T-cell (primary cell): ENCODE measurements around the gene APPL2. TPM values are rescaled to one million over a fixed set of nuclear protein-coding genes. Genes with fewer than 3 reads are reported as not detected.
A peak's percentile ranks its signal among the peaks of the same experiment; 100 is the strongest.
"Not testable (repeated sequence)": the region's sequence is repeated elsewhere in the genome, so short reads cannot be mapped to it uniquely, and the experiment has no call there.

ENCODE experiments used
- ATAC-seq, 4 experiments: fragments of 200-7000 bp in 3 of 4; fragments of 150-1000 bp in 1 of 4; cut with Tn5 transposase; replicated peaks in 1 of 4; 1 replicate in 3 of 4; 2 replicates in 1 of 4; pipeline ENCODE4 v1.10.0; 2021; ENCODE audit warnings: moderate library complexity in 3 of 4, mild to moderate bottlenecking in 2 of 4, moderate number of reproducible peaks in 1 of 4
- CTCF ChIA-PET, 2 donors: fragments of 300-600 bp; sonication (Branson Sonifier 250); formaldehyde crosslinking; loops; one replicate each; lab custom pipeline; 2022; ENCODE audit warnings: antibody characterized with exemption in 2 of 2; lab: Charles Lee
- POLR2A ChIA-PET, 2 donors: fragments of 300-600 bp; sonication (Branson Sonifier 250); formaldehyde crosslinking; loops; one replicate each; lab custom pipeline; 2022; ENCODE audit warnings: antibody characterized with exemption in 2 of 2; lab: Charles Lee
- DNase-seq, 35 experiments: peaks; one replicate each; pipeline versions ENCODE4 v3.0.0 to v3.0.0-alpha.2; 2013 to 2023
- H3K27ac ChIP-seq: one replicate; pipeline ENCODE4 v1.5.1; 2013; ENCODE audit warnings: low read length
- H3K27me3 ChIP-seq, 2 experiments: replicated peaks in 1 of 2; 1 replicate in 1 of 2; 2 replicates in 1 of 2; pipeline versions ENCODE4 v1.6.1 to v1.7.0; 2013; ENCODE audit warnings: low read length in 1 of 2, mixed read lengths in 1 of 2; ENCODE audit not compliant: control insufficient read depth in 2 of 2, insufficient read depth in 2 of 2; ENCODE audit errors: extremely low read depth in 1 of 2
- H3K36me3 ChIP-seq, 2 donors: 1 replicate in 1 of 2; 2 replicates in 1 of 2; pipeline versions ENCODE4 v1.6.1 to v1.7.0; 2013; ENCODE audit warnings: low read length in 1 of 2; ENCODE audit not compliant: control insufficient read depth in 2 of 2, insufficient read depth in 1 of 2; ENCODE audit errors: extremely low read depth in 1 of 2
- H3K4me1 ChIP-seq, 2 experiments: 1 replicate in 1 of 2; 2 replicates in 1 of 2; pipeline versions ENCODE4 v1.6.1 to v1.7.0; 2013; ENCODE audit warnings: low read length in 2 of 2, mixed read lengths in 1 of 2; ENCODE audit not compliant: insufficient read depth in 2 of 2, control insufficient read depth in 1 of 2; ENCODE audit errors: extremely low read depth in 1 of 2
- H3K4me3 ChIP-seq, 2 donors: 1 replicate in 1 of 2; 2 replicates in 1 of 2; pipeline versions ENCODE4 v1.5.1 to v1.7.0; 2013; ENCODE audit warnings: mild to moderate bottlenecking in 2 of 2, low read length in 1 of 2, moderate library complexity in 1 of 2; ENCODE audit not compliant: control insufficient read depth in 1 of 2; ENCODE audit errors: extremely low read depth in 1 of 2
- H3K9me3 ChIP-seq: 2 replicates; pipeline ENCODE4 v1.7.0; 2013
- H3K27ac Mint-ChIP-seq, 2 donors: one replicate each; pipeline ENCODE4 v1.8.0; 2020 to 2021; ENCODE audit warnings: mild to moderate bottlenecking in 2 of 2, mixed read lengths in 2 of 2
- H3K27me3 Mint-ChIP-seq, 2 donors: one replicate each; pipeline ENCODE4 v1.8.0; 2021 to 2022; ENCODE audit warnings: mixed read lengths in 2 of 2
- H3K36me3 Mint-ChIP-seq: one replicate; pipeline ENCODE4 v1.8.0; 2021; ENCODE audit warnings: mixed read lengths
- H3K4me1 Mint-ChIP-seq, 3 donors: one replicate each; pipeline ENCODE4 v1.8.0; 2020 to 2022; ENCODE audit warnings: mixed read lengths in 3 of 3, mild to moderate bottlenecking in 1 of 3
- H3K4me3 Mint-ChIP-seq, 3 donors: one replicate each; pipeline ENCODE4 v1.8.0; 2020 to 2022; ENCODE audit warnings: mild to moderate bottlenecking in 3 of 3, mixed read lengths in 3 of 3, moderate library complexity in 3 of 3
- H3K9me3 Mint-ChIP-seq, 3 donors: one replicate each; pipeline ENCODE4 v1.8.0; 2020 to 2022; ENCODE audit warnings: mixed read lengths in 3 of 3
- WGBS: methylation state at CpG from one replicate; pipeline ENCODE4 v1.1.5; 2013; ENCODE audit warnings: missing lambda C conversion rate; ENCODE audit not compliant: insufficient coverage; 5-methylcytosine and 5-hydroxymethylcytosine counted together
- total RNA-seq, 35 experiments: library from RNA in 6 of 35; stranded (reverse) in 6 of 35; fragments of 120-200 nt in 1 of 35; gene quantifications; one replicate each; pipeline versions ENCODE4 v1.2.1 to v1.2.4 and lab custom pipeline; 2013 to 2026

Gene APPL2
- total RNA-seq, 5 donors from 2014 or later (not counting 1 experiment from before 2014, with no cell fraction given): 41.1 to 59.6 (median 53.1) TPM

DNA sequence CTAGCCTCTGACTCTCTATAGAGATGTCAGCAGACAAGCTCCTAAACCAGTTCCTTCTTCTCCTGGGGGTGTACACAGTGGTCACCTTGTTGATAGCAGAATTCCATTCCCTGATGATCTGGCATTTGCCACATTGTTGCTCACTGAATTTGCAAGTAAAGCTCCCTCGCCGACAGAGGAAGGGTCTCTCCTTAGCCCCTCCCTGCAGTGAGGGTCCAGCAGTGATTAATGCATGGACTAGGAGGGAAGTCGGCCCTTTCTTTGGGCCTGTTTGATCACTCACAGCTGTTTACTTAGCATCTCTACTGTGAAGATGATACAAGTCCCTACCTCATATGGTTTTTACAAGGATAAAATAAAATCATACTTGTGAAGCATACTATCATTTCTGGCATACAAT lies 23.3 kb upstream of the APPL2 start:
- ATAC-seq (no peak), DNase-seq (no peak)
- POLR2A ChIA-PET: no interaction called here
- Mint-ChIP-seq H3K4me1 (peaks cover 3 to 7% (median 4%) of the 10 kb centered on the region in 3 donors), H3K4me3 (no peak overlapping the region), H3K27ac (no peak overlapping the region), H3K27me3 (peaks cover 15 to 16% of the 10 kb centered on the region in 2 donors), H3K36me3 (no peaks in the 10 kb centered on the region), H3K9me3 (no peaks in the 10 kb centered on the region)
- no peak overlapping the region for H3K4me3 ChIP-seq
- no peaks in the 10 kb centered on the region for H3K36me3 ChIP-seq
- no peaks in the 10 kb centered on the region for H3K27me3 ChIP-seq
- H3K27ac ChIP-seq: no peak overlapping the region
- no CpG with 5 or more reads among the region's 3 CpGs for WGBS
- peaks cover 0 to 5% of the 10 kb centered on the region in 2 experiments for H3K4me1 ChIP-seq
- no peaks in the 10 kb centered on the region for H3K9me3 ChIP-seq
- CTCF ChIA-PET: no interaction called here

DNA sequence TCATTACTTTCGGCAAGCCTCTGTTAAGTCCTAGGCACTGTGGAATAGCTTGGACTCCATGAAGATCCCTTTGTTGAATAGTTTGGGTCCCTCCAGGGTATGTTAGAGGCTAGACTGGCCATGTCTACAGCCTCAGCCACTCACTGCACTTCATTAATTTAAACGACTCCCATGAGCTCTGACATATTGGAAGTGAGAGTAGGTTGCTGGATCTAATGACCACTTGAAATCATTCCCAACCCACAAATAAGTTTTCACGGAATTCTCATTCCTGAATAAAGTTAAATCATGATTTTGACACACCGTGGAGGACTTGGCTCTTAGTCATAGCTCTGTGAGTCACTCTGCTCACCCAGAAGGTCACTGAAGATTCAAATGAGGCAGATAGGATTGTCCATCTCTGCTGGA lies 21.4 kb upstream of the APPL2 start:
- no peak for ATAC-seq
- DNase-seq: no peak
- Histone ChIP-seq H3K9me3 (no peaks in the 10 kb centered on the region), H3K36me3 (no peaks in the 10 kb centered on the region), H3K4me1 (peaks cover 0 to 5% of the 10 kb centered on the region in 2 experiments), H3K4me3 (no peak overlapping the region), H3K27ac (no peak overlapping the region), H3K27me3 (no peaks in the 10 kb centered on the region)
- WGBS: 100% methylated on average over 1 of the region's 4 CpGs
- Mint-ChIP-seq H3K27ac (no peak overlapping the region), H3K27me3 (peaks cover 4 to 5% of the 10 kb centered on the region in 2 donors), H3K4me1 (peaks cover 3 to 7% (median 4%) of the 10 kb centered on the region in 3 donors), H3K4me3 (no peak overlapping the region), H3K9me3 (no peaks in the 10 kb centered on the region), H3K36me3 (no peaks in the 10 kb centered on the region)
- CTCF ChIA-PET: no interaction called here
- POLR2A ChIA-PET: no interaction called here

DNA sequence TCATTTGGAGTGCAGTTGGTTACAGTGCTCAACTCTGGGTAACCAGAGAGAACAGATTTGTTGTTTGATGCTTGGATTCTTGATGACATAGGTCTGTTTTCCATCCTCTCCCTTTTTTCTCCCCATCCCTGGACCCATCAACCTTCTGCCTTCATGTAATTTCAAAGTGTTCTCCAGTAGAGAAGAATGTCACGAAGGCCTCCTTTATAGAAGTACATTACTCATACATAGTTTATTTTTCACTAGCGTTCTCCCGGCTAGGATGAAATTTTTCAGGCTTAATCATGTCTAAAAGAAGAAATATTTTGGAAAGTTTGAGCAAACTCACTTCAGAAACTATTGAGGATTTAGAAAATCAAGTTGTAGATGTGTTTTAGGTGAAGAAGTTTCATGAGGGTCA lies 20.9 kb upstream of the APPL2 start:
- Histone ChIP-seq H3K36me3 (no peaks in the 10 kb centered on the region), H3K27me3 (no peaks in the 10 kb centered on the region), H3K27ac (no peak overlapping the region), H3K9me3 (no peaks in the 10 kb centered on the region), H3K4me3 (no peak overlapping the region), H3K4me1 (peaks cover 0 to 5% of the 10 kb centered on the region in 2 experiments)
- ChIA-PET CTCF (no interaction called here), POLR2A (no interaction called here)
- WGBS: no CpG with 5 or more reads among the region's 3 CpGs
- H3K27me3 Mint-ChIP-seq: peaks cover 0 to 5% of the 10 kb centered on the region in 2 donors
- no peaks in the 10 kb centered on the region for H3K9me3 Mint-ChIP-seq
- no peaks in the 10 kb centered on the region for H3K36me3 Mint-ChIP-seq
- H3K27ac Mint-ChIP-seq: no peak overlapping the region
- DNase-seq (no peak), ATAC-seq (no peak)
- H3K4me1 Mint-ChIP-seq: peaks cover 3 to 7% (median 4%) of the 10 kb centered on the region in 3 donors
- H3K4me3 Mint-ChIP-seq: no peak overlapping the region

DNA sequence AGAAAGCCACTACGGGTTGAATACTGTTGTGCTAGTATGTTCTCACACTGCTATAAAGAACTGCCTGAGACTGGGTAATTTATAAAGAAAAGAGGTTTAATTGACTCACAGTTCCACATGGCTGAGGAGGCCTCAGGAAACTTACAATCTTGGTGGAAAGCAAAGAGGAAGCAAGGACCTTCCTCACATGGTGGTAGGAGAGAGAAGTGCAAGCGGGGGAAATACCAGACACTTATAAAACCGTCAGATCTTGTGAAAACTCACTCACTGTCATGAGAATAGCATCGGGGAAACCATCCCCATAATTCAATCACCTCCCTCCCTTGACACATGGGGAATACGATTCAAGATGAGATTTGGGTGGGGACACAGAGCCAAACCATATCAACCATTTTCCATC lies 20.5 kb upstream of the APPL2 start:
- H3K4me1 Mint-ChIP-seq, DNase-seq, CTCF ChIA-PET, ATAC-seq, H3K9me3 Mint-ChIP-seq, H3K4me1 ChIP-seq, POLR2A ChIA-PET, H3K4me3 ChIP-seq, H3K27me3 Mint-ChIP-seq, H3K27ac Mint-ChIP-seq, H3K36me3 ChIP-seq, H3K27ac ChIP-seq, H3K9me3 ChIP-seq, H3K4me3 Mint-ChIP-seq, H3K27me3 ChIP-seq, H3K36me3 Mint-ChIP-seq: not testable (repeated sequence)
- 100% methylated on average over 1 of the region's 5 CpGs for WGBS

DNA sequence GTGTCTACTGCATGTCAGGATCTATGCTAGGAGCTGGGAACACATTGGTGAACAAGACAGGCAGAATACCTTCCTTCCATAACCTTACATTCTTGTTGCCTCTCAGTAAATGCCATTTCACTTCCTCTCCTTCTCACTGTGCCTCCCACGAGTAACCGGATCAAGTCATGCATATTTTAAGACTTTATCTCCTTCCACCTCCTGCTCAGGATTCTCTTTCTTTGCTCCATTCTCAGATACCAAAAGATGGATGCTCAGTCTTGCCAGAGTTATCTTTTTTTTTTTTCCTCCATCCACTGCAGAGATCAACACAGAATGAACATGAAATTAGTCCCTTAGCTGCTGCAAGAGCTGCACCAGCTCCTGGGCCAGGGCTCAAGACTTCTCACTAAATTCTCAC lies 20.0 kb upstream of the APPL2 start:
- Mint-ChIP-seq H3K27me3 (peaks cover 0 to 5% of the 10 kb centered on the region in 2 donors), H3K27ac (peak overlapping the region in 1 of 2 donors; percentile 1), H3K36me3 (no peaks in the 10 kb centered on the region), H3K9me3 (no peaks in the 10 kb centered on the region), H3K4me1 (peaks cover 3 to 7% (median 4%) of the 10 kb centered on the region in 3 donors), H3K4me3 (no peak overlapping the region)
- no peak for DNase-seq
- Histone ChIP-seq H3K4me1 (peaks cover 0 to 5% of the 10 kb centered on the region in 2 experiments), H3K27me3 (no peaks in the 10 kb centered on the region), H3K4me3 (no peak overlapping the region), H3K36me3 (no peaks in the 10 kb centered on the region), H3K27ac (no peak overlapping the region), H3K9me3 (no peaks in the 10 kb centered on the region)
- ChIA-PET CTCF (no interaction called here), POLR2A (no interaction called here)
- 67% methylated on average over 2 of the region's 2 CpGs for WGBS
- no peak for ATAC-seq

DNA sequence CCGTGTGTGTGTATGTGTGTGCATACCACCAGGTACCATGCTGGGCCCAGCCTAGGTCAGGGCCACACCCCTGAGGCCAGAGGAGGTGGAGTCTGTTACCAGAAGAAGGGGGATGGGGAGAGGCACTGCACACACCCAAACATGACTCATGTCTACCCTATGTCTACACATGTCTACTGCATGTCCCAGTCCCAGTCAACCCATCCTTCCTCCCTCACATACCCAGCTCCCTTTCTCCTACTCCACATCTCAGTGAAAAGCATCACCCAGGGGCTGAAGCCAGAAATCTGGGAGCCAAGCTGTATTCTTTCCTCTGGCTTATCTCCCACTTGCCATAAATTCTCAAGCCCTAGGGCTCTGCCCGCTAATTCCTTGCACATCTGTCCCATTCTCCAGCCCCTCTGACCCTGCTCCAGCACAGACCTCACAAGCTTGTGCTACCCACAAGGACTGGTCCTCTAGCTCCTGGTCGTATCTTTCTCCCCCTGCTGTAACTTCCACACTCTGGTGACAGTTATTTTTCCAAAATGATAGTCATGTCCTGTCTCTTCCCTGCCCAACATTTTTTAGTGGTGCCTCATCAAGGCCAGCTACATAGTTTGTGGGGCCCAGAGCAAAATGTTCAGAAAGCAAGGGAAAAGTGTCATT lies 18.0 kb upstream of the APPL2 start:
- Histone ChIP-seq H3K9me3 (no peaks in the 10 kb centered on the region), H3K27ac (no peak overlapping the region), H3K4me1 (peaks cover 0 to 5% of the 10 kb centered on the region in 2 experiments), H3K36me3 (no peaks in the 10 kb centered on the region), H3K27me3 (no peaks in the 10 kb centered on the region), H3K4me3 (no peak overlapping the region)
- ChIA-PET CTCF (no interaction called here), POLR2A (no interaction called here)
- Mint-ChIP-seq H3K27me3 (peaks cover 0 to 1% of the 10 kb centered on the region in 2 donors), H3K4me1 (peaks cover 3 to 7% (median 4%) of the 10 kb centered on the region in 3 donors), H3K36me3 (no peaks in the 10 kb centered on the region), H3K4me3 (no peak overlapping the region), H3K9me3 (no peaks in the 10 kb centered on the region), H3K27ac (no peak overlapping the region)
- WGBS: 73% methylated on average over 1 of the region's 3 CpGs
- ATAC-seq: no peak
- no peak for DNase-seq
